GM19463 (cell line): ENCODE measurements around the gene ANLN.
"Not testable (repeated sequence)": the region's sequence is repeated elsewhere in the genome, so short reads cannot be mapped to it uniquely, and the experiment has no call there.

Experiments
- ATAC-seq: cut with Tn5 transposase; IDR thresholded peaks from one replicate; pipeline ENCODE4 v1.9.1; 2021; ENCODE audit warnings: mild to moderate bottlenecking, moderate library complexity; ENCODE audit not compliant: unreplicated experiment

The ANLN gene

GRCh38 chr7:36372156-36372555 is 17.5 kb upstream of the ANLN start:
- no peak for ATAC-seq

DNA sequence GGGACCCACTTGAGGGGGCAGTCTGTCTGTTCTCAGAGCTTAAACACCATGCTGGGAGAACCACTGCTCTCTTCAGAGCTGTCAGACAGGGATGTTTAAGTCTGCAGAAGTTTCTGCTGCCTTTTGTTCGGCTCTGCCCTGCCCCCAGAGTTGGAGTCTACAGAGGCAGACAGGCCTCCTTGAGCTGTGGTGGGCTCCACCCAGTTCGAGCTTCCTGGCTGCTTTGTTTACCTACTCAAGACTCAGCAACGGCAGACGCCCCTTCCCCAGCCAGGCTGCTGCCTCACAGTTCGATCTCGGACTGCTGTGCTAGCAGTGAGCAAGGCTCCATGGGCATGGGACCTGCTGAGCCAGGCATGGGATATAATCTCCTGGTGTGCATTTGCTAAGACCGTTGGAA is 11.1 kb upstream of the ANLN start:
- ATAC-seq = not testable (repeated sequence)

DNA sequence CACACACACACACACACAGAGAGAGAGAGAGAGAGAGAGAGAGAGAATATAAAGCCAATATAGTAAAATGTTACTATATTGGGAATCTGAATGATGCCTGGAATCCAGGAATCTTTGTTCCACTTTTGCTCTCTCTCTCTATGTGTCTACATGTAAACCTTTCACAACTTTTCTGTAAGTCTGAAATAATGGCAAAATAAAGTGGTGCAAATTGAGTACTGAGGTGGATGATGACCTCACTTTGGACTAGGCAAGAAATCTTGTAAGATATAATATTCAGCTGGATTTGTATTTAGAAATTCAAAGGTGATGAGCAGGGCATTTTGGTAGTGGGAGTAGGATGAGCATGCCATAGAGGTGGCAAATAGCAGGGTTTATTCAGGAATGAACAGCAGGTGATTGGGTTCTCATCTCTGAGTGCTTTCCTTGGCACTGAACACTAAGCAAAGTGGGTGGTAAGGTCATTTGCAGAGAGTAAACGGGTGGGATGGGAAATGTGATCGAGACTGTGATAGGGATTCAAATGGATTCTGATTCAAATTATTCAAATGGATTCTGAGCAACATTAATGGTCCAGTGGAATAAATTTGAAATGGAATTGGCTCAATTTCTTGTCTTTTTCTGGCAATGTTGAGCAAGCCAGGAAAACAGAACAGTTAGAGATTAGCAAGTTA is 9.7 kb upstream of the ANLN start:
- no peak for ATAC-seq

DNA sequence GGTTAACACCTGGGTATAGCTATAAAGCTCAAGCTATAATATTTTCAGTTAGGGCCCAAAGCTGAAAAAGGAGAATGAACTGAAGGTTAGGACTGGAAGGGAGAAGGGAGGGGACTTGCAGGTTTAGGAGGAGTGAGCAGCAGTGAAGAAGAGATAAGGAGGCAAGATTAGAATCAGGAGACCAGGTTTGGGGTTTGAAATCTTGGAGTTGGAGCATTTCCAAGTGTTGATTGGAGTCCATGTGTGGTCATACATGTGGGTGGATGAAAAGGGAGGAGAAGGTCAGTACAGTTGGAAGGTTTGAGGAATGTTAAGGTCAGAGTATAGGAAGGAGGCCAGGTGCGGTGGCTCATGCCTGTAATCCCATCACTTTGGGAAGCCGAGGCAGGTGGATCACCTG is 8.6 kb upstream of the ANLN start:
- ATAC-seq = no peak

DNA sequence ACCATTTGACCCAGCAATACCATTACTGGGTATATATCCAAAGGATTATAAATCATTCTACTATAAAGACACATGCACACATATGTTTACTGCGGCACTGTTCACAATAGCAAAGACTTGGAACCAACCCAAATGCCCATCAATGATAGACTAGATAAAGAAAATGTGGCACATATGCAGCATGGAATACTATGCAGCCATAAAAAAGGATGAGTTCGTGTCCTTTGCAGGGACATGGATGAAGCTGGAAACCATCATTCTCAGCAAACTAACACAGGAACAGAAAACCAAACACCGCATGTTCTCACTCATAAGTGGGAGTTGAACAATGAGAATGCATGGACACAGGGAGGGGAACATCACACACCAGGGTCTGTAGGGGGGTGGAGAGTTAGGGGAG is 6.4 kb upstream of the ANLN start:
- not testable (repeated sequence) for ATAC-seq

DNA sequence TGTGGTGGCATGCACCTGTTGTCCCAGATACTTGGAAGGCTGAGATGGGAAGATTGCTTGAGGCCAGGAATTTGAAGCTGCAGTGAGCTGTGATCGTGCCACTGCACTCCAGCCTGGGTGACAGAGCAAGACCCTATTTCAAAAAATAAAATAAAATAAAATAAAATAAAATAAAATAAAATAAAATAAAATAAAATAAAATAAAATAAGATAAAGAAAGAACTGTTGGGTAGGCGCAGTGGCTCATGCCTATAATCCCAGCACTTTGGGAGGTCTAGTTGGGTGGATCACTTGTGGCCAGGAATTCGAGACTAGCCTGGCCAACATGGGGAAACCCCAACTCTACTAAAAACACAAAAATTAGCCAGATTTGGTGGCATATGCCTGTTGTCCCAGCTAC is 4.0 kb upstream of the ANLN start:
- not testable (repeated sequence) for ATAC-seq

DNA sequence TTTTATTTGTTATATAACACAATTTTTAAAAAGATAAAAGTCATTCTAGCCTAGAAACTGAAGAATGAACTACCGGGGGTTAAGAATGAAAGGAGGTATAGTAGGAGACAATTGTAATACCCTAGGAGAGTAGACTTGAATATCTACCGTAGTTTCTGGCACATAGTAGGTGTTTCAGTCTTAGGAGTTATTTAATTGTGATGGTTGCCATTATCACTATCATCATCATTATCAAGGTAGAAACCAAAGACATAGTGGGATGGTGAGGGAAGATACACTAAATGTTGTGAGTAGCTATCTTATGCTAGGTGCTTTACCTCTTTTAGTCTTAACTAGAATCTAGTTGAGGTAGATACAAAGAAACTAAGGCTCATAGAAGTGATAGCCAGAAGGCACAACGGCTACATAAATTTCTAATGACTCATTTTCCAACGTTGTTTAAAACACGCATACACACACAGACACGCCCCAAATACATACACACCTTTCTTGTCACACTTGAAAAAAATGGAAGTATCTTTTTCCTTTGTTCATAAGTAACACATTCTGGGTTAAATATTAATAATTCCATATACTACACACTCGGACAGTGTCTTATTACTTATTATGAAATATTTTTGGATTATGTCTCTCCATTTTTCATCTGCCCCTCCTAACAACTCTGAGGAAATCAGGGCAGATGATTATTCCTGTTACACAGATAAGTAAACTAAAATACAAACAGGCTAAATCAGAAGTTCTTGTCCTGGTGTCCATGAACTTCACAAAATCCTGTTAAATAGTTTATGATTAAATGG is 2.0 kb upstream of the ANLN start:
- ATAC-seq = no peak

- ATAC-seq = no peak
Observed at GRCh38 chr7:36388423-36388822, 1.2 kb upstream of the ANLN start.

DNA sequence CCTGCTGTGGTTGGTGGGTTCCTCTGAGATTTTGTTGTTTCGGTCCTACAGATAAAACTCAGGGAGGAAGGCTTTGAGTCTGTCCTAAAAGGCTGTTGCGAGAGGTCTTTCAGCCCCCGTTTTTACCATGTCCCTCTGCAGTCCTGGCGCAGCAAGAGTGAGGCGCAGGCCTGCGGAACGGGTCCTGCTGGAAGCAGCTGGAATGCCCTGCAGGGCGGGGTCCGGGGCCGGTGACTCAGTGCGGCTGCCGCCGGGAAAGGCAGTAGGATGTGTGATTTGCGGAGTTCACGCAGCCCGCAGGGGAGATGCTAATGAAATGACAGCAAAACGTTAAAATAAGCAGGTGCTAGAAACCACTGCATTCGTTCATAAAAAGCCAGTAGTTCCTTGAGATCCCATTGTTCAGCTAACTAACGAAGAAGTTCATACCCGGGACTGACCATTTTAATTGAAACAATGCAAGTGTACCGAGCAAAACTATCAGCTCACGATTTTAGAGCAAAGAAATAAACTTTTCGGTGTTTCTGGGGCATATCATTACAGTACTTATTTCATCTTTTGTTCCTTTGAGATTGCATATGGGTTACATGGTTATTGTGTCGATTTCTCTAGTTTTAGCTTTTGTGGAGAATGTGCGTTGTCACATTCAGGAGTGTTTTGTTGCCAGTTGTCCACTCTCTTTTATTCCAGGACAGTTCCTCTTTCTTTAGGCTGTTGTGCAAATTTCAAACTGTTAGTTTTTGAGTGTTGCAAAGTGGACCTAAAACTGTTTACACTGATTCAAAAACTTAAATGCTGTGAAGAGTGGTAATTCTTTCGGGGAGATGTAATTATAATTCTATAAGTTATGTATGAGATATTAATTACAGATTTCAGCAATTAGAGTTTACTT is 783 bp downstream of the ANLN start:
- ATAC-seq = peak; percentile 30

- ATAC-seq = peak; percentile 31
Observed at GRCh38 chr7:36391436-36392198, 2.0 kb downstream of the ANLN start.

DNA sequence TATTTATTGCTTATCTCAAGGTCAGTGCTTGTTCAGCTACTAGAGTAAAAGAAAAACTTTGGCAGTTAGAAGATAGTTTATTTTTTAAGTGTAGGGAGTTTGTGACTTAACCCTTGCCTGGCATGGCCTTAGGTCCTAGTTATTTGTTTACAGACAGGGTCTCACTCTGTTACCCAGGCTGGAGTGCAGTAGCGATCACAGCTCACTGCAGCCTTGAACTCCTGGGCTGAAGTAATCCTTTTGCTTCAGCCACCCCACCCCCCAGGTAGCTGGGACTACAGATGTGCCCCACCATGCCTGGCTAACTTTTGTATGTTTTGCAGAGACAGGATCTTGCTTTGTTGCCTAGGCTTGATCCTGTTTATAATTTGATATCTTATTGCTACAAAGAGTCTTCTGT is 4.2 kb downstream of the ANLN start:
- no peak for ATAC-seq

- ATAC-seq = no peak
Observed at GRCh38 chr7:36395171-36395894, 5.7 kb downstream of the ANLN start.

DNA sequence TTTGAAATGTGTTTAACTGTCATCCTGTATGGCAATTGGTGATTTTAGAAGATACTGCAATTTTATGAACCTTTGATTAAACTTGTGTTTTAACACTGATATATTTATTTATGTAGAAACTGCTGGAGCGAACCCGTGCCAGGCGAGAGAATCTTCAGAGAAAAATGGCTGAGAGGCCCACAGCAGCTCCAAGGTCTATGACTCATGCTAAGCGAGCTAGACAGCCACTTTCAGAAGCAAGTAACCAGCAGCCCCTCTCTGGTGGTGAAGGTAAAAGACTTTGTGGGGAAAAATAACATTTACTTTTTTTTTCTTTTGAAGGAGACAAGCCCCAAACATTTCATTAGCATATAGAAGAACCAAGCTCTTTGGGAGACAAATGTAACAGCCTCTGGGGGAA is 6.5 kb downstream of the ANLN start:
- no peak for ATAC-seq

- no peak for ATAC-seq
Observed at GRCh38 chr7:36400036-36400435, 10.4 kb downstream of the ANLN start.

DNA sequence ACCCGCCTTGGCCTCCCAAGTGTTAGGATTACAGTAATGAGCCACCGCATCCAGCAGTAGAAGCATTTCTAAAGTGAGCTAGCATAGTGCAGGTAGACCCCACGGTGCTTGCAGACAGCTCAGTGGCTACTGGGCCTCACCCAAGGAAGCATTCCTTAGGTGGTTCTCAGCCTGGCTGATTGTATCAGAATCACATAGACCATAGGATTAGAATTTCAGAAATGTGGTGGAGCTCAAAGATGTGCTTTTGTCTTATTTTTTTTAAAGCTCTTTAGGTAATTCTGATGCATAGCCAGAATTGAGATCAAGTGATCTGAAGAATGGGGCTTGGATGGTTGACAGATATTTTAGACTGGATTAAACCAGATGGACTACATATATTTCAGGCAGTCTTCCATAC is 10.9 kb downstream of the ANLN start:
- ATAC-seq = no peak

GRCh38 chr7:36403452-36403851 is 13.8 kb downstream of the ANLN start:
- ATAC-seq = no peak

DNA sequence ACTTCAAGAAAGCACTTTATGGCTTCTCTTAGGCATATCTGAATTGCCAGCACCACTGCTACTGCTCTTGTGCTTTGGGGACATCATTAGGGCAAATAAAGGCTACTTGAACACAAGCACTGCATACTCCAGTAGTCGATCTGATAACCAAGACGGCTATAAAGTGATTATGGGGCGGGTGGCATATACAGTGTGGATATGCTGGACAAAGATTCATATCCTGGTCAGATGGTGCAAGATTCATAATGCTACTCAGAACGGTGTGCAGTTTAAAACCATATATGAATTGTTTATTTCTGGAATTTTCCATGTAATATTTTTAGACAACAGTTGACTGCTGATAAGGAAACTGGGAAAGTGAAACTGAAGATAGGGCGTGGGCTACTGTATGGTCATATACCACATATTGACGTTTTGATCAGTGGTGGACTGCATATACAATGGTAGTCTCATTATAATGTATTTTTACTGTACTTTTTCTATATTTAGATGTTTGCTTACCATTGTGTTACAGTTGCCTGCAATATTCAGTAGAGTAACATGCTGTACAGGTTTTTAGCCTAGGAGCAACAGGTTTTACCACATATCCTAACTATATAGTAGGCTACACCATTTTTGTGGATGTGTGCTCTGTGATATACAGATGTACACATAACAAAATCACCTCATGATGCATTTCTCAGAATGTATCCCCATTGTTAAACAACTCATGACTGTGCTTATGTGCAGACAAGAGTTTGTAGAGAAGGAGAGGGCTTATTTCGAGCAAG is 15.2 kb downstream of the ANLN start:
- ATAC-seq = no peak

GRCh38 chr7:36405409-36405803 is 15.7 kb downstream of the ANLN start:
- no peak for ATAC-seq

DNA sequence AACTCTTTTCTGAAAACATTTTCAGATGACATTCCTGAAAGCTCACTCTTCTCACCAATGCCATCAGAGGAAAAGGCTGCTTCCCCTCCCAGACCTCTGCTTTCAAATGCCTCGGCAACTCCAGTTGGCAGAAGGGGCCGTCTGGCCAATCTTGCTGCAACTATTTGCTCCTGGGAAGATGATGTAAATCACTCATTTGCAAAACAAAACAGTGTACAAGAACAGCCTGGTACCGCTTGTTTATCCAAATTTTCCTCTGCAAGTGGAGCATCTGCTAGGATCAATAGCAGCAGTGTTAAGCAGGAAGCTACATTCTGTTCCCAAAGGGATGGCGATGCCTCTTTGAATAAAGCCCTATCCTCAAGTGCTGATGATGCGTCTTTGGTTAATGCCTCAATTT is 16.5 kb downstream of the ANLN start:
- ATAC-seq = no peak
